CD4-positive, alpha-beta T cell treated with Interleukin-17A for 4 hours (primary cell): Measurements from ENCODE around the gene GBA3.

Source experiments
- DNase-seq: peaks from one replicate; pipeline ENCODE4 v3.0.0-alpha.2; 2020; ENCODE audit warnings: mixed read lengths

GBA3 gene

GRCh38 chr4:22787753-22788375, 95.1 kb downstream of the GBA3 start:
- DNase-seq: no peak

- DNase-seq: no peak
These were observed 97.9 kb downstream of the GBA3 start for GRCh38 chr4:22790631-22791030.

- no peak for DNase-seq
These were observed 102.0 kb downstream of the GBA3 start for GRCh38 chr4:22794732-22795131.

GRCh38 chr4:22801391-22801790, 108.7 kb downstream of the GBA3 start:
- DNase-seq: no peak

GRCh38 chr4:22802876-22803275, 110.1 kb downstream of the GBA3 start:
- no peak for DNase-seq

GRCh38 chr4:22803512-22803911, 110.8 kb downstream of the GBA3 start:
- no peak for DNase-seq

- no peak for DNase-seq
These were observed 122.2 kb downstream of the GBA3 start for GRCh38 chr4:22814906-22815305.

GRCh38 chr4:22824091-22824490, 131.4 kb downstream of the GBA3 start:
- no peak for DNase-seq

- DNase-seq: no peak
These were observed 149.8 kb downstream of the GBA3 start for GRCh38 chr4:22842360-22843018.

- DNase-seq: no peak
These were observed 155.6 kb downstream of the GBA3 start for GRCh38 chr4:22848332-22848731.

GRCh38 chr4:22850055-22850454, 157.3 kb downstream of the GBA3 start:
- DNase-seq: no peak

GRCh38 chr4:22850630-22851029, 157.9 kb downstream of the GBA3 start:
- no peak for DNase-seq

- DNase-seq: no peak
These were observed 164.7 kb downstream of the GBA3 start for GRCh38 chr4:22857411-22857810.

GRCh38 chr4:22859318-22859717, 166.6 kb downstream of the GBA3 start:
- no peak for DNase-seq
